ENCODE data around the gene ROR2.

DNA sequence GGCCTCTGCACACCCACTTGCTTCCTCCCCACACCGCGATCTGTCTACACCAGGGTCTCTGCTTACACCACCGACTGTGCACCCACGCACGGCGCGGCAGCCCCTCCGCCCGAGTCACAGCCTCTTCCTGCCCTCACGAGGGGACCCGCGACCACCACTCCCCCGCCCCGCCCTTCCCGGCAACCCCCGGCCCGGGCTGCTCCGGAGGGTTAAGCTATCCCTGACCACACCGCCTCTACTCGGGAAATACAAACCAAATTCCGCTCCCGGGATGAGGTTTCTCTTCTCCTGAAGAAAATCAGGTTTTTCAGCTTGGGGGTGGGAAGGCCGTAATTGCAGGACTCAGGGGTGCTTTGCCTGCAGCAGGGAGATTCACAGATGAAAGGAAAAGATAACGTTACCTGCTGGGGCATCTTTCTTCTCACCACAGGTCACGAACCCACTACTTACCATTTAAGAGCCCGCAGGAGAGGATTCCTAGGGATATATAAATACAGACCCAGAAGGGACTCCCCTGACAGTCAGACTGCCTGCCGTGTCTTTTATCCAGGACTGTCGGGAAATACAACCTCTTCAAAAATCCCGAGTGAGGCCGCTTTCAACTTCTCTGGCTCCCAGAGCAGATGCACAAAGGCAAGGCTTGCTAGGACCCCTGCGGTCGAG is 63.5 kb downstream of the ROR2 start:
- TF ChIP-seq, protein P1, sequence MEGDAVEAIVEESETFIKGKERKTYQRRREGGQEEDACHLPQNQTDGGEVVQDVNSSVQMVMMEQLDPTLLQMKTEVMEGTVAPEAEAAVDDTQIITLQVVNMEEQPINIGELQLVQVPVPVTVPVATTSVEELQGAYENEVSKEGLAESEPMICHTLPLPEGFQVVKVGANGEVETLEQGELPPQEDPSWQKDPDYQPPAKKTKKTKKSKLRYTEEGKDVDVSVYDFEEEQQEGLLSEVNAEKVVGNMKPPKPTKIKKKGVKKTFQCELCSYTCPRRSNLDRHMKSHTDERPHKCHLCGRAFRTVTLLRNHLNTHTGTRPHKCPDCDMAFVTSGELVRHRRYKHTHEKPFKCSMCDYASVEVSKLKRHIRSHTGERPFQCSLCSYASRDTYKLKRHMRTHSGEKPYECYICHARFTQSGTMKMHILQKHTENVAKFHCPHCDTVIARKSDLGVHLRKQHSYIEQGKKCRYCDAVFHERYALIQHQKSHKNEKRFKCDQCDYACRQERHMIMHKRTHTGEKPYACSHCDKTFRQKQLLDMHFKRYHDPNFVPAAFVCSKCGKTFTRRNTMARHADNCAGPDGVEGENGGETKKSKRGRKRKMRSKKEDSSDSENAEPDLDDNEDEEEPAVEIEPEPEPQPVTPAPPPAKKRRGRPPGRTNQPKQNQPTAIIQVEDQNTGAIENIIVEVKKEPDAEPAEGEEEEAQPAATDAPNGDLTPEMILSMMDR (IDR thresholded peaks at IDR 0.05): no peak
- no peak for TF ChIP-seq POLR2AphosphoS5 (IDR thresholded peaks at IDR 0.05)
